Endothelial cell (in vitro differentiated cells): ENCODE measurements around the gene LHB. TPM values are rescaled to one million over a fixed set of nuclear protein-coding genes. Genes with fewer than 3 reads are reported as not detected.

Experiments
- DNase-seq: peaks from one replicate; pipeline ENCODE4 v3.0.0; 2021; ENCODE audit warnings: low spot score
- H3K27ac Mint-ChIP-seq: one replicate; pipeline ENCODE4 v1.8.0; 2021; ENCODE audit warnings: mixed read lengths, inconsistent platforms; ENCODE audit not compliant: unreplicated experiment
- H3K27me3 Mint-ChIP-seq: one replicate; pipeline ENCODE4 v1.8.0; 2021; ENCODE audit warnings: mild to moderate bottlenecking, moderate library complexity, mixed read lengths, inconsistent platforms; ENCODE audit not compliant: unreplicated experiment
- H3K36me3 Mint-ChIP-seq: one replicate; pipeline ENCODE4 v1.8.0; 2021; ENCODE audit warnings: mild to moderate bottlenecking, low read depth, mixed read lengths, inconsistent platforms; ENCODE audit not compliant: unreplicated experiment
- H3K4me1 Mint-ChIP-seq: one replicate; pipeline ENCODE4 v1.8.0; 2021; ENCODE audit warnings: mild to moderate bottlenecking, mixed read lengths, inconsistent platforms; ENCODE audit not compliant: unreplicated experiment
- H3K4me3 Mint-ChIP-seq: one replicate; pipeline ENCODE4 v1.8.0; 2021; ENCODE audit warnings: mild to moderate bottlenecking, mixed read lengths, inconsistent platforms; ENCODE audit not compliant: unreplicated experiment
- H3K9me3 Mint-ChIP-seq: one replicate; pipeline ENCODE4 v1.8.0; 2021; ENCODE audit warnings: mixed read lengths, inconsistent platforms; ENCODE audit not compliant: unreplicated experiment
- CTCF ChIP-seq: fragments of 200-600 bp; sonication (generic); IDR thresholded peaks from one replicate; pipeline ENCODE4 v1.5.0; 2021; ENCODE audit warnings: antibody characterized with exemption; ENCODE audit not compliant: unreplicated experiment
- total RNA-seq: library from RNA; stranded (reverse); fragmentation: NEBNext Ultra II Directional; extraction: Animal tissue kit (Norgen Biotek cat#: 25700); gene quantifications from one replicate; pipeline ENCODE4 v1.2.1, GENCODE V29; 2021; ENCODE audit not compliant: unreplicated experiment

The LHB gene
- total RNA-seq, 1 donor from 2014 or later: 1.4 TPM

GRCh38 chr19:49004133-49004532 is 12.8 kb downstream of the LHB start:
- Mint-ChIP-seq H3K9me3 (no peaks in the 10 kb centered on the region), H3K27ac (peak overlapping the region; percentile 36), H3K36me3 (peaks cover 14% of the 10 kb centered on the region), H3K27me3 (peaks cover 5% of the 10 kb centered on the region), H3K4me1 (no peaks in the 10 kb centered on the region), H3K4me3 (peak overlapping the region; percentile 59)
- no peak for DNase-seq
- TF ChIP-seq CTCF: no peak

- Mint-ChIP-seq H3K9me3 (no peaks in the 10 kb centered on the region), H3K4me3 (no peak overlapping the region), H3K27ac (no peak overlapping the region), H3K36me3 (peaks cover 5% of the 10 kb centered on the region), H3K4me1 (peaks cover 10% of the 10 kb centered on the region), H3K27me3 (peaks cover 4% of the 10 kb centered on the region)
- DNase-seq: peak; percentile 83
- peak; percentile 72 for TF ChIP-seq CTCF
Observed at GRCh38 chr19:48999481-49000325, 17.2 kb downstream of the LHB start.

DNA sequence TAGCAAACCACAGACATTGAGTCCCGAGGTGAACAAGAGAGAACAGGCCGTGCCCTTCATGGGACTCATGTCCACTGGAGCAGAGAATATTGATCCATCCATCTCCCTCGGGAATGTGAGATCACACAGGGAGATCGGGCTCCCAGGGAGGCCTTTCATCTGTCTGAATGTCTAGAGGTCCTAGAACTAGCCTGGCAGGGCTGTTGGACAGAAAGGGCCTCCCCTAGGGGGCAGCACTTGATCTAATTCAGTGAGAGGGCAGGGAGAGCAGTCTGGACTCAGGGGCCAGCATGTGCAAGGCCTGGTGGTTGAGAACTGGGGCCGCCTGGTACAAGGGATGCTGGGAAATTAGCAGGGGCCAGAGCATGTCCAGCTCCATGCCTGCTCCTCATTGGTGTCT is 18.9 kb downstream of the LHB start:
- Mint-ChIP-seq H3K36me3 (peaks cover 5% of the 10 kb centered on the region), H3K4me1 (peaks cover 22% of the 10 kb centered on the region), H3K27ac (peak overlapping the region; percentile 54), H3K27me3 (peaks cover 6% of the 10 kb centered on the region), H3K4me3 (peak overlapping the region; percentile 54), H3K9me3 (no peaks in the 10 kb centered on the region)
- peak; percentile 83 for DNase-seq
- peak; percentile 46 for TF ChIP-seq CTCF

GRCh38 chr19:48994035-48994386 is 22.9 kb downstream of the LHB start:
- Mint-ChIP-seq H3K36me3 (peaks cover 4% of the 10 kb centered on the region), H3K27ac (peak overlapping the region; percentile 97), H3K27me3 (peaks cover 15% of the 10 kb centered on the region), H3K9me3 (no peaks in the 10 kb centered on the region), H3K4me1 (peaks cover 29% of the 10 kb centered on the region), H3K4me3 (peak overlapping the region; percentile 99)
- no peak for TF ChIP-seq CTCF
- no peak for DNase-seq
